ENCODE results near the gene SLC9A7.

The SLC9A7 gene

GRCh38 chrX:46647251-46647650 is 111.7 kb downstream of the SLC9A7 start:
- H2AFZ ChIP-seq: no peak overlapping the region
- no peak overlapping the region for H3K4me3 ChIP-seq (ENCODE audit: low read depth, low read length)
- no peak overlapping the region for H3K4me2 ChIP-seq (ENCODE audit: low read length)
- H3K27me3 ChIP-seq (ENCODE audit: control insufficient read depth, insufficient read depth, low read length): no peaks in the 10 kb centered on the region
- peak overlapping the region; percentile 91 for H3K27ac ChIP-seq
- peaks cover 29% of the 10 kb centered on the region for H3K4me1 ChIP-seq
- H3K9me3 ChIP-seq (ENCODE audit: control insufficient read depth, low read length): no peaks in the 10 kb centered on the region
- H3K79me2 ChIP-seq: no peaks in the 10 kb centered on the region
- no peak for TF ChIP-seq CTCF (IDR thresholded peaks at IDR 0.05)
- H3K9ac ChIP-seq: no peak overlapping the region
- no peaks in the 10 kb centered on the region for H3K36me3 ChIP-seq (ENCODE audit: control insufficient read depth, insufficient read depth, low read length)

GRCh38 chrX:46645614-46646013 is 113.3 kb downstream of the SLC9A7 start:
- no peak overlapping the region for H3K9ac ChIP-seq

GRCh38 chrX:46643636-46644035 is 115.3 kb downstream of the SLC9A7 start:
- H3K27me3 ChIP-seq (ENCODE audit: control insufficient read depth, insufficient read depth, low read length): no peaks in the 10 kb centered on the region
- H3K9ac ChIP-seq: no peak overlapping the region
- no peak overlapping the region for H3K27ac ChIP-seq
- TF ChIP-seq CTCF (IDR thresholded peaks at IDR 0.05): no peak
- peaks cover 15% of the 10 kb centered on the region for H3K4me1 ChIP-seq
- H3K36me3 ChIP-seq (ENCODE audit: control insufficient read depth, insufficient read depth, low read length): no peaks in the 10 kb centered on the region
- H3K4me2 ChIP-seq (ENCODE audit: low read length): no peak overlapping the region
- no peaks in the 10 kb centered on the region for H3K9me3 ChIP-seq (ENCODE audit: control insufficient read depth, low read length)
- no peak overlapping the region for H3K4me3 ChIP-seq (ENCODE audit: low read depth, low read length)
- no peak overlapping the region for H2AFZ ChIP-seq
- H3K79me2 ChIP-seq: no peaks in the 10 kb centered on the region

More at GRCh38 chrX:46645614-46646013, 113.3 kb downstream of the SLC9A7 start:
- H3K79me2 ChIP-seq: no peaks in the 10 kb centered on the region
- no peaks in the 10 kb centered on the region for H3K36me3 ChIP-seq (ENCODE audit: control insufficient read depth, insufficient read depth, low read length)
- TF ChIP-seq CTCF (IDR thresholded peaks at IDR 0.05): no peak
- H2AFZ ChIP-seq: no peak overlapping the region
- no peak overlapping the region for H3K27ac ChIP-seq
- H3K9me3 ChIP-seq (ENCODE audit: control insufficient read depth, low read length): no peaks in the 10 kb centered on the region
- H3K4me1 ChIP-seq: peaks cover 26% of the 10 kb centered on the region
- no peaks in the 10 kb centered on the region for H3K27me3 ChIP-seq (ENCODE audit: control insufficient read depth, insufficient read depth, low read length)
- H3K4me3 ChIP-seq (ENCODE audit: low read depth, low read length): no peak overlapping the region
- H3K4me2 ChIP-seq (ENCODE audit: low read length): no peak overlapping the region

GRCh38 chrX:46642145-46642544 is 116.8 kb downstream of the SLC9A7 start:
- Histone ChIP-seq H3K36me3 (ENCODE audit: control insufficient read depth, insufficient read depth, low read length) (no peaks in the 10 kb centered on the region), H3K27ac (no peak overlapping the region), H3K4me1 (peaks cover 1% of the 10 kb centered on the region), H3K27me3 (ENCODE audit: control insufficient read depth, insufficient read depth, low read length) (no peaks in the 10 kb centered on the region), H2AFZ (no peak overlapping the region), H3K9me3 (ENCODE audit: control insufficient read depth, low read length) (no peaks in the 10 kb centered on the region), H3K9ac (no peak overlapping the region), H3K79me2 (no peaks in the 10 kb centered on the region), H3K4me3 (ENCODE audit: low read depth, low read length) (no peak overlapping the region), H3K4me2 (ENCODE audit: low read length) (no peak overlapping the region)
- peak; percentile 51 for TF ChIP-seq CTCF (IDR thresholded peaks at IDR 0.05)

- no peak overlapping the region for H3K4me2 ChIP-seq (ENCODE audit: low read length)
- no peak overlapping the region for H3K27ac ChIP-seq
- H3K36me3 ChIP-seq (ENCODE audit: control insufficient read depth, insufficient read depth, low read length): no peaks in the 10 kb centered on the region
- H3K27me3 ChIP-seq (ENCODE audit: control insufficient read depth, insufficient read depth, low read length): no peaks in the 10 kb centered on the region
- no peaks in the 10 kb centered on the region for H3K4me1 ChIP-seq
- no peaks in the 10 kb centered on the region for H3K9me3 ChIP-seq (ENCODE audit: control insufficient read depth, low read length)
- H3K4me3 ChIP-seq (ENCODE audit: low read depth, low read length): no peak overlapping the region
- no peak overlapping the region for H2AFZ ChIP-seq
- TF ChIP-seq CTCF (IDR thresholded peaks at IDR 0.05): no peak
- H3K79me2 ChIP-seq: no peaks in the 10 kb centered on the region
- H3K9ac ChIP-seq: no peak overlapping the region
Measured at GRCh38 chrX:46637938-46638337, 121.0 kb downstream of the SLC9A7 start.

Measured in parathyroid adenoma (tissue), 2 donors.